ACHN (cell line): Measurements from ENCODE around the gene FBN3.
"Not testable (repeated sequence)": the region's sequence is repeated elsewhere in the genome, so short reads cannot be mapped to it uniquely, and the experiment has no call there.

Experiments used
- DNase-seq: peaks from one replicate; pipeline ENCODE4 v3.0.0-alpha.2; 2015
- in situ Hi-C: cut with HindIII; loops from 2 replicates; pipeline ENCODE4 v1.10.0; 2017; ENCODE audit warnings: low sequenced_read_pairs, low pct_ligation_motif_present, low pct_unique_long_range_greater_than_20kb

FBN3 gene

DNA sequence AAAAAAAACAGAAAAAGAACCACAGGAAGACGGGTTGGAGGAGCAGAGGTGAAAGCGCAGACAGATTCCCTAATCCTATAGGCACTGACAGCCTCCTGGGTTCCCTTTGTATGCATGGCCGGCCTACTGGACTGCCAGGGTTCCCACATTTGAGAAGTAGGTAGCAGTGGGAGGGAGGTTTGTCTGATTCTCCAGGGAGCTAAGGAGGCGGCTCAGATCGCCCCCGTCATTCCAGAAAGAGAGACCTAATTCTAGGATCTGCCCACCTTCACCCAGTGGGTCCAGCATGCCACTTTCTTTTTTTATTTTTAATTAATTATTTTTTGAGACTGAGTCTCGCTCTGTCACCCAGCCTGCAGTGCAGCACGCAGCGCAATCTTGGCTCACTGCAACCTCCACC, 106.5 kb downstream of the FBN3 start:
- in situ Hi-C loops, result no loop called here
- DNase-seq, result no peak

DNA sequence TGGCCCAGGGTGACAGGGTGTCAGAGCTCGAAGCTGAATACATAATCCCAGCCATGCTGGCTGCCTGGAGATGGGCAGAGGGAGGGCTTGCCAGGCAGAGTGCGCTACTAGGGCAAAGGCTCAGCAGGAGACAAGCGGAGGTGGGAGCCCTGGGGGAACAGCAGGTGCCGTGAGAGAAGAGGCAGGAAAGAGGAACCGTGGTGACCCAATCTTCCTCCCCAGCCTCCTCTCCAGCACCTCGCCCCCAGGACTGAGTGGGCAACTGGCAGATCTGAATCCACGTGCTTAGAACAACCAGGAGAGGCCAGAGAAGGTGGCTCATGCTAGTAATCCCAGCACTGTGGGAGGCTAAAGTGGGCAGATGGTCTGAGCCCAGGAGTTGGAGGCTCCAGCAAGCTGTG, 107.9 kb downstream of the FBN3 start:
- DNase-seq, result no peak
- in situ Hi-C loops, result no loop called here

DNA sequence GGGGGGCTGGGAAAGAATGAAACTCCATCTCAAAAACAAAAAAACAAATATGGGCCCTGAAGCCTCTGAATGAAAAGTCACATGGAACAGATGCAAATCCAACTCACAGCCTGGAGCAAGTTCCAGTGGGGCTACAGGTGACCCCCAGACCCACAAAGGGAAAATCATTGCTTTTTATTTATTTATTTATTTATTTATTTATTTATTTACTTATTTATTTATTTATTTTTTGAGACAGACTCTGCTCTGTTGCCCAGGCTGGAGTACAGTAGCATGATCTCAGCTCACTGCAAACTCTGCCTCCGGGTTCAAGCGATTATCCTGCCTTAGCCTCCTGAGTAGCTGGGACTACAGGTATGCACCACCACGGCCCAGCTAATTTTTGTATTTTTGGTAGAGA, 110.2 kb downstream of the FBN3 start:
- in situ Hi-C loops, result no loop called here
- no peak for DNase-seq

- in situ Hi-C loops, result no loop called here
- DNase-seq, result no peak
Measured at GRCh38 chr19:8038815-8039214, 110.6 kb downstream of the FBN3 start.

GRCh38 chr19:8036434-8037099, 112.8 kb downstream of the FBN3 start:
- DNase-seq, result no peak
- in situ Hi-C loops, result no loop called here

DNA sequence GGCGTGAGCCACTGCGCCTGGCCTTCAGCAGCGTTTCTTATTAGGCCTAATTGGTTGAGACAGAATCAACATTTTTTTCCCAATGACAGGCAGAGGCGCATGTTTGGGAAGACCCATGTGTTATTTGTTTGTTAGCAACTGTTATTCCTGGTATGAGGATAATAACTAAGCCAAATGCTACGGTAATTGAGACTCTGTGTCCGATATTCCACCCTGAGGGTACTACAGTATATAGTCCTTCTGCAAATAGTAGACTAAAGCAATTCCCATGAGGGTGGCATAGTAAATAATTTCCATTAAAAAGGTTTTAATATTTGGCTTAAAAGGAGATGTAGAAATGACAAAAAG, 115.2 kb downstream of the FBN3 start:
- in situ Hi-C loops, result no loop called here
- DNase-seq, result no peak

DNA sequence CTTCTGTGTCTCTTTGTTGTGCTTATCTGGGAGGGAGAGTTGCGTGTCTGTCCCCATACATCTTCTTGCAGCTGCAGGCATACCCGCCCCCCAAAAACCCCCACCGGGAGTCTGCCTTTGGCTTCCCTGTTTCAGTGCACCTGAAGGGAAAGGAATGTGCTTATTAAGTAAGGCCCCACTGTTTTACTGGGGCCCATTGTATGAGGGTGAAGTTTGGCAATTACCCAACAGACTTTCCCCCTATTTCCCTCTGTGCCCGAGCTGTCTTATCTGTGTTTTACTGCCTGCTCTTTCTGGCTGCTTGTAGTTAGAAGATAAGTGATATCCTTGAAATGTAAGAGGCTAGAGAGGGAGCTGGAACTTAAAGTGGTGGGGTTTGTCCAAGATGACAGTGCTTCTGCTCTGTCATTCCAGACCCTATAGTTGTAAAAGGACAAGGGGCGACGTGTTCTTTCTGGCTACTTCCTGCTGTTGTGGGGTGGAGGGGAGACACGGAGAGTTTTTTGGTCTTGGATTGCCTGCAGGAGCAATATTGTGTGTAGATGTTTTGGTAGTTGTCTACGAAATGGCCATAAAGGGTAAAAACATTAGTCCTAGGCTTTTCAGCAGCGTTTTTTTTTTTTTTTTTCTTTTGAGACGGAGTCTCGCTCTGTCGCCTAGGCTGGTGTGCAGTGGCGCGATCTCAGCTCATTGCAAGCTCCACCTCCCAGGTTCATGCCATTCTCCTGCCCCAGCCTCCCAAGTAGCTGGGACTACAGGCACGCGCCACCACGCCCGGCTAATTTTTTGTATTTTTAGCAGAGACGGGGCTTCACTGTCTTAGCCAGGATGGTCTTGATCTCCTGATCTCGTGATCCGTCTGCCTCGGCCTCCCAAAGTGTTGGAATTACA, 115.9 kb downstream of the FBN3 start:
- DNase-seq, in situ Hi-C loops: not testable (repeated sequence)

GRCh38 chr19:8030960-8031359, 118.4 kb downstream of the FBN3 start:
- DNase-seq, result no peak
- in situ Hi-C loops, result no loop called here

- in situ Hi-C loops, result no loop called here
- DNase-seq, result no peak
Measured at GRCh38 chr19:8028951-8029491, 120.4 kb downstream of the FBN3 start.

- in situ Hi-C loops, result no loop called here
- no peak for DNase-seq
Measured at GRCh38 chr19:8025316-8025715, 124.1 kb downstream of the FBN3 start.

DNA sequence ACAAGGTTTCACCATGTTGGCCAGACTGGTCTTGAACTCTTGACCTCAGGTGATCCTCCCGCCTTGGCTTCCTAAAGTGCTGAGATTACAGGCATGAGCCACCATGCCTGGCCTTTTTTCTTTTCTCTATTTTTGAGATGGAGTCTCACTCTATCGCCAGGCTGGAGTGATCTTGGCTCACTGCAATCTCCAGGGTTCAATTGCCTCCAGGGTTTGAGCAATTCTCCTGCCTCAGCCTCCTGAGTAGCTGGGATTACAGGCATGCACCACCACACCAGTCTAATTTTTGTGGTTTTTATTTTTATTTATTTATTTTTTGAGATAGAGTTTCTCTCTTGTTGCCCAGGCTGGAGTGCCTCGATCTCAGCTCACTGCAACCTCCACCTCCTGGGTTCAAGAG, 125.1 kb downstream of the FBN3 start:
- DNase-seq, in situ Hi-C loops: not testable (repeated sequence)

GRCh38 chr19:8023371-8023770, 126.0 kb downstream of the FBN3 start:
- DNase-seq, result no peak
- in situ Hi-C loops, result no loop called here

DNA sequence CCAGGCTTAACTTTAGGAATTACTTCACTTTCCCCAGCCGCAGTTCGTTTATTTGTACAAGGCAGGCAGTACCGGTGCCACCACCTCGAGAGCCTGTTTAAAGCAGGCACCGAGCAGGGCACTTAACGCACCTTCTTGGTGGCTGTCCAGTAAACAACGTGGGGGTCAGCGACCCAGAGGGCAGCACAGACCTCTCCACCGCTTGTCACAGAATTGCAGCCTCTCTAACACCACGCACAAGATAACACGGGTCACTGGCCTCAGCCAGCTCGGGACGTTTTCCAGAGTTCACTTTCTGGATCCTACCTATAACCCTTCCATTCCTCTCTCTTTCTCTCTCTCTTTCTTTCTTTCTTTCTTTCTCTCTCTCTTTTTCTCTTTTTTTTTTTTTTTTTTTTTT, 127.1 kb downstream of the FBN3 start:
- in situ Hi-C loops, result no loop called here
- DNase-seq, result no peak

- in situ Hi-C loops, result no loop called here
- DNase-seq, result no peak
Measured at GRCh38 chr19:8021374-8021773, 128.0 kb downstream of the FBN3 start.

GRCh38 chr19:8020681-8021080, 128.7 kb downstream of the FBN3 start:
- DNase-seq, result no peak
- in situ Hi-C loops, result no loop called here

DNA sequence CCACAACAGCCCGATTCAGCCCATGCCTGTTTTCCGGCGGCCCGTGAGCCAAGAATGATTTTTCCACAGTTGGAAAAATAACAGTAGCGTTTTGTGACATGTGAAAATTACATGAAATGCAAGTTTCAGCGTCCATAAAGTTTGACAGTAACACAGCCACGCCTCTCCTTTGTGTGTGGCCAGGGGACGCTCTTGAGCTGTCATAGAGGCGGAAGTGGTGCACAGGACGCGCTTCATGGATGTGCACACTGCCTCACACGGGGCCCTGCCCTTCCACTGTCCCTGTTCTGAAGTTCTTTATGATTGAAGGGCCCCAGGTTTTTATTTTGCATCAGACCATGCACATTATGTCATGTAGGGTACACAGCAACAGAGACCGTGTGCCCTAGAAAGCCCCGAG, 131.6 kb downstream of the FBN3 start:
- in situ Hi-C loops, result no loop called here
- DNase-seq, result no peak
